IMR-90 (cell line): ENCODE data around the gene TOB2.

Experiments used
- CEBPB ChIP-seq: IDR thresholded peaks from 2 replicates; pipeline ENCODE4 v1.6.1; 2012; ENCODE audit warnings: low read depth, low read length, improper control_type of control experiment
- CTCF ChIP-seq: conservative IDR thresholded peaks from 2 replicates; pipeline ENCODE4 v1.5.1; 2012; ENCODE audit warnings: mild to moderate bottlenecking, low read depth, low read length, improper control_type of control experiment
- FOS ChIP-seq: fragments of 150-350 bp; IDR thresholded peaks from 2 replicates; pipeline ENCODE4 v1.6.1; 2016; ENCODE audit warnings: low read depth, low read length
- MXI1 ChIP-seq: IDR thresholded peaks from 2 replicates; pipeline ENCODE4 v1.6.1; 2012; ENCODE audit warnings: low read depth, mild to moderate bottlenecking, low read length, moderate library complexity, borderline replicate concordance
- POLR2A ChIP-seq: IDR thresholded peaks from 2 replicates; pipeline ENCODE4 v1.6.1; 2012; ENCODE audit warnings: mild to moderate bottlenecking, low read depth, low read length
- TF ChIP-seq, protein P1 (sequence below): fragments of 150-350 bp; IDR thresholded peaks from 2 replicates; pipeline ENCODE4 v1.6.1; 2017; ENCODE audit warnings: mild to moderate bottlenecking, antibody characterized with exemption, low read length, low read depth

GRCh38 chr22:41437198-41437597 is 9.4 kb downstream of the TOB2 start:
- no peak for TF ChIP-seq CTCF
- TF ChIP-seq POLR2A = no peak
- TF ChIP-seq, protein P1, sequence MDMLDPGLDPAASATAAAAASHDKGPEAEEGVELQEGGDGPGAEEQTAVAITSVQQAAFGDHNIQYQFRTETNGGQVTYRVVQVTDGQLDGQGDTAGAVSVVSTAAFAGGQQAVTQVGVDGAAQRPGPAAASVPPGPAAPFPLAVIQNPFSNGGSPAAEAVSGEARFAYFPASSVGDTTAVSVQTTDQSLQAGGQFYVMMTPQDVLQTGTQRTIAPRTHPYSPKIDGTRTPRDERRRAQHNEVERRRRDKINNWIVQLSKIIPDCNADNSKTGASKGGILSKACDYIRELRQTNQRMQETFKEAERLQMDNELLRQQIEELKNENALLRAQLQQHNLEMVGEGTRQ = no peak
- TF ChIP-seq MXI1 = no peak
- no peak for TF ChIP-seq CEBPB
- no peak for TF ChIP-seq FOS
